ENCODE results near the gene DDX24. TPM values are rescaled to one million over a fixed set of nuclear protein-coding genes. Genes with fewer than 3 reads are reported as not detected.

The DDX24 gene
- total and polyA plus RNA-seq, 9 of the 15 experiments (the other 6 are each of a cell fraction or from before 2014, with no cell fraction given) = 82.4 to 175 (median 122) TPM

DNA sequence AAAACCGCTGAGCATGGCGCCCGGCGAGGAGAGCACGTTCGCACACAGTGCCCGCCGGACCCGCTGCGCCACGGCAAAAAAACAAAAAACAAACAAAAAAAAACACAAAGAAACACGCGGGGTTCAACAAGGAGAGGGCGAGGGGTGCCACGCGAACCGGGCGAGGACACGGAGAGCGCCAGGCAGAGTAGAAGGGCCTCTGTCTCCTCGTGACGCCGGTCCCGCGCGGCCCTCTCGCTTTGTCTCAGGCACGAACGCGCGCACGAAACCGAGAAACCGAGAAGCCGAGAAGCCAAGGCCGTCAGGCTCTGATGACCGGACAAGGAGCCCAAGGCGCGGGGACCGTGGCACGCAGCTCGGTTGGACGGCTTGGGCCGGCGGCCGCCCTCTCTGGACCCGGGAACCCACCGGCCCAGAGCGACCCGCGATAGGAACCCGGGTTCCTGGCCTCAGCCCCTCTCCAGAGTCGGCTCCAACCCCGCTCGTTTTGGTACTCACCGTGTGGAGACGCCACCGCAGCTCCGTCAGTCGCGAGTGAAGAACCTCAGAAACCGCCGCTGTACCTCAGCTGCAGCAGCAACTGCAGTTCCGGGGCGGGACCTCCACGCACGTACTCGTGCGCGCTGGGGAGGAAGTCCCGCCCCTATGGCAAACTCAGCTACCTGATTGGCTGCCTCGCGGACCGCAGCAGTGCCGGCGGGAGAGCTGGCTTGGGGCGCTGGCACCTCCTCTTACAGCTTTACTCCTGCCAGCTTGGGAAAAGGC lies at the start of gene DDX24, which contains the start of gene IFI27L1 (continued):
- TF ChIP-seq L3MBTL2 (IDR thresholded peaks at IDR 0.05) (0 out of 2 replicates have a peak, but pooled peaks have one; percentile 14), PYGO2 (tag; IDR thresholded peaks at IDR 0.05) (no peak), ZNF76 (CRISPR knock-in tag; IDR thresholded peaks at IDR 0.05; ENCODE audit: borderline replicate concordance) (no peak), FUS (optimal IDR thresholded peaks at IDR 0.05; ENCODE audit: low read depth, low read length) (no peak), ZBTB8A (IDR thresholded peaks at IDR 0.05; ENCODE audit: partially characterized antibody) (no peak), RBM39 (optimal IDR thresholded peaks at IDR 0.05; ENCODE audit: low read depth, low read length) (no peak), KDM4B (IDR thresholded peaks at IDR 0.05; ENCODE audit: borderline replicate concordance in 2 of 2, low read depth in 1 of 2) (no peak), BRD9 (IDR thresholded peaks at IDR 0.05; ENCODE audit: low read depth, partially characterized antibody) (no peak), MCM2 (IDR thresholded peaks at IDR 0.05; ENCODE audit: low read depth) (no peak), ZNF707 (CRISPR knock-in tag; conservative IDR thresholded peaks at IDR 0.05) (no peak), CREBBP (IDR thresholded peaks at IDR 0.05; ENCODE audit: low read depth, low read length) (no peak), PRPF4 (IDR thresholded peaks at IDR 0.05; ENCODE audit: insufficient read depth, low read depth, low read length, poor library complexity, severe bottlenecking) (no peak), ESRRB (CRISPR knock-in tag; IDR thresholded peaks at IDR 0.05; ENCODE audit: borderline replicate concordance) (no peak), SRF (CRISPR knock-in tag; IDR thresholded peaks at IDR 0.05) (no peak), NFYB (IDR thresholded peaks at IDR 0.05; ENCODE audit: extremely low read depth, insufficient read length) (peak; percentile 66), ZNF830 (CRISPR knock-in tag; IDR thresholded peaks at IDR 0.05) (no peak), ZNF175 (CRISPR knock-in tag; IDR thresholded peaks at IDR 0.05; ENCODE audit: low read depth) (no peak), EWSR1 (IDR thresholded peaks at IDR 0.05; ENCODE audit: borderline replicate concordance, low read depth, partially characterized antibody) (no peak), SAFB (IDR thresholded peaks at IDR 0.05; ENCODE audit: borderline replicate concordance, low read depth, low read length) (no peak), ZNF316 (IDR thresholded peaks at IDR 0.05) (no peak), SMARCA5 (IDR thresholded peaks at IDR 0.05) (no peak), GATA2 (CRISPR knock-in tag; IDR thresholded peaks at IDR 0.05) (no peak), HLTF (IDR thresholded peaks at IDR 0.05) (no peak), ZFP1 (CRISPR knock-in tag; IDR thresholded peaks at IDR 0.05) (no peak)
- TF ChIP-seq, protein P1, sequence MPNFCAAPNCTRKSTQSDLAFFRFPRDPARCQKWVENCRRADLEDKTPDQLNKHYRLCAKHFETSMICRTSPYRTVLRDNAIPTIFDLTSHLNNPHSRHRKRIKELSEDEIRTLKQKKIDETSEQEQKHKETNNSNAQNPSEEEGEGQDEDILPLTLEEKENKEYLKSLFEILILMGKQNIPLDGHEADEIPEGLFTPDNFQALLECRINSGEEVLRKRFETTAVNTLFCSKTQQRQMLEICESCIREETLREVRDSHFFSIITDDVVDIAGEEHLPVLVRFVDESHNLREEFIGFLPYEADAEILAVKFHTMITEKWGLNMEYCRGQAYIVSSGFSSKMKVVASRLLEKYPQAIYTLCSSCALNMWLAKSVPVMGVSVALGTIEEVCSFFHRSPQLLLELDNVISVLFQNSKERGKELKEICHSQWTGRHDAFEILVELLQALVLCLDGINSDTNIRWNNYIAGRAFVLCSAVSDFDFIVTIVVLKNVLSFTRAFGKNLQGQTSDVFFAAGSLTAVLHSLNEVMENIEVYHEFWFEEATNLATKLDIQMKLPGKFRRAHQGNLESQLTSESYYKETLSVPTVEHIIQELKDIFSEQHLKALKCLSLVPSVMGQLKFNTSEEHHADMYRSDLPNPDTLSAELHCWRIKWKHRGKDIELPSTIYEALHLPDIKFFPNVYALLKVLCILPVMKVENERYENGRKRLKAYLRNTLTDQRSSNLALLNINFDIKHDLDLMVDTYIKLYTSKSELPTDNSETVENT (CRISPR knock-in tag; IDR thresholded peaks at IDR 0.05) = peak; percentile 34; the same call in 1 of the 2 replicates
- TF ChIP-seq, protein P2, sequence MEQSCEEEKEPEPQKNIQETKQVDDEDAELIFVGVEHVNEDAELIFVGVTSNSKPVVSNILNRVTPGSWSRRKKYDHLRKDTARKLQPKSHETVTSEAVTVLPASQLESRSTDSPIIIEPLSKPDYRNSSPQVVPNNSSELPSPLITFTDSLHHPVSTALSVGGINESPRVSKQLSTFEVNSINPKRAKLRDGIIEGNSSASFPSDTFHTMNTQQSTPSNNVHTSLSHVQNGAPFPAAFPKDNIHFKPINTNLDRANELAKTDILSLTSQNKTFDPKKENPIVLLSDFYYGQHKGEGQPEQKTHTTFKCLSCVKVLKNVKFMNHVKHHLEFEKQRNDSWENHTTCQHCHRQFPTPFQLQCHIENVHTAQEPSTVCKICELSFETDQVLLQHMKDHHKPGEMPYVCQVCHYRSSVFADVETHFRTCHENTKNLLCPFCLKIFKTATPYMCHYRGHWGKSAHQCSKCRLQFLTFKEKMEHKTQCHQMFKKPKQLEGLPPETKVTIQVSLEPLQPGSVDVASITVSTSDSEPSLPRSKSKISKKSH (CRISPR knock-in tag; IDR thresholded peaks at IDR 0.05) = no peak
